A673 (cell line): ENCODE measurements around the gene LIN54. TPM values are rescaled to one million over a fixed set of nuclear protein-coding genes. Genes with fewer than 3 reads are reported as not detected.

ENCODE experiments used
- BruUV-seq: library from RNA; stranded (reverse); fragments of 400-500 nt; replicated peaks from 2 replicates; lab custom pipeline; 2021; lab: Mats Ljungman, UMichigan
- CTCF ChIA-PET: fragments of 300-600 bp; sonication (Branson Sonifier 250); formaldehyde crosslinking; loops from one replicate; lab custom pipeline; 2022; ENCODE audit warnings: antibody characterized with exemption; lab: Charles Lee
- POLR2A ChIA-PET: fragments of 300-600 bp; sonication (Branson Sonifier 250); formaldehyde crosslinking; loops from one replicate; lab custom pipeline; 2022; ENCODE audit warnings: antibody characterized with exemption; ENCODE audit not compliant: low non-redundant PET; lab: Charles Lee
- DNase-seq: peaks from one replicate; pipeline ENCODE4 v3.0.0-alpha.2; 2015; ENCODE audit warnings: low spot score
- H3K27ac ChIP-seq: fragments of 200-600 bp; sonication (generic); 2 replicates; pipeline ENCODE4 v1.5.1; 2016; ENCODE audit warnings: mixed run types, low read depth, mild to moderate bottlenecking, mixed read lengths, antibody characterized with exemption, low read length; ENCODE audit not compliant: poor library complexity, severe bottlenecking
- H3K27me3 ChIP-seq: fragments of 200-600 bp; sonication (generic); replicated peaks from 2 replicates; pipeline ENCODE4 v1.6.1; 2017; ENCODE audit warnings: mixed run types, low read depth, mild to moderate bottlenecking, mixed read lengths, antibody characterized with exemption, low read length; ENCODE audit not compliant: insufficient read depth, poor library complexity
- H3K36me3 ChIP-seq: fragments of 200-600 bp; sonication (generic); 2 replicates; pipeline ENCODE4 v1.6.1; 2016; ENCODE audit warnings: mixed run types, mild to moderate bottlenecking, mixed read lengths, antibody characterized with exemption, low read length; ENCODE audit not compliant: insufficient read depth, poor library complexity, severe bottlenecking
- H3K4me1 ChIP-seq: fragments of 200-600 bp; sonication (generic); 2 replicates; pipeline ENCODE4 v1.6.1; 2017; ENCODE audit warnings: mixed run types, mild to moderate bottlenecking, mixed read lengths, antibody characterized with exemption, low read length; ENCODE audit not compliant: insufficient read depth, poor library complexity, severe bottlenecking
- H3K4me3 ChIP-seq: fragments of 200-600 bp; sonication (generic); 2 replicates; pipeline ENCODE4 v1.5.1; 2016; ENCODE audit warnings: low read depth, mixed run types, mild to moderate bottlenecking, mixed read lengths, low read length; ENCODE audit not compliant: poor library complexity, severe bottlenecking
- H3K9me3 ChIP-seq: fragments of 200-600 bp; sonication (generic); 2 replicates; pipeline ENCODE4 v1.6.1; 2016; ENCODE audit warnings: mixed run types, low read depth, mild to moderate bottlenecking, mixed read lengths, antibody characterized with exemption, low read length; ENCODE audit not compliant: poor library complexity, severe bottlenecking
- CTCF ChIP-seq: fragments of 300-800, 200-600 bp; sonication (generic); conservative IDR thresholded peaks from 2 replicates; pipeline ENCODE4 v1.5.1; 2017; ENCODE audit warnings: low read depth, mild to moderate bottlenecking, antibody characterized with exemption, low read length, moderate library complexity, mixed read lengths
- EZH2 ChIP-seq: fragments of 200-600 bp; sonication (generic); IDR thresholded peaks from 2 replicates; pipeline ENCODE4 v1.6.1; 2017; ENCODE audit warnings: borderline replicate concordance, low read depth, mild to moderate bottlenecking, mixed read lengths, antibody characterized with exemption, low read length; ENCODE audit not compliant: poor library complexity, severe bottlenecking
- intact Hi-C: fragments of 100-400 bp; cut with micrococcal nuclease; formaldehyde crosslinking; loops from one replicate; pipeline ENCODE4 v1.10.0; 2022; ENCODE audit not compliant: unreplicated experiment
- total RNA-seq: library from RNA; stranded (reverse); gene quantifications from 2 replicates; pipeline ENCODE4 v1.2.3, GENCODE V29; 2021

The LIN54 gene
- total RNA-seq, 1 experiment from 2014 or later, result 16.0 TPM

DNA sequence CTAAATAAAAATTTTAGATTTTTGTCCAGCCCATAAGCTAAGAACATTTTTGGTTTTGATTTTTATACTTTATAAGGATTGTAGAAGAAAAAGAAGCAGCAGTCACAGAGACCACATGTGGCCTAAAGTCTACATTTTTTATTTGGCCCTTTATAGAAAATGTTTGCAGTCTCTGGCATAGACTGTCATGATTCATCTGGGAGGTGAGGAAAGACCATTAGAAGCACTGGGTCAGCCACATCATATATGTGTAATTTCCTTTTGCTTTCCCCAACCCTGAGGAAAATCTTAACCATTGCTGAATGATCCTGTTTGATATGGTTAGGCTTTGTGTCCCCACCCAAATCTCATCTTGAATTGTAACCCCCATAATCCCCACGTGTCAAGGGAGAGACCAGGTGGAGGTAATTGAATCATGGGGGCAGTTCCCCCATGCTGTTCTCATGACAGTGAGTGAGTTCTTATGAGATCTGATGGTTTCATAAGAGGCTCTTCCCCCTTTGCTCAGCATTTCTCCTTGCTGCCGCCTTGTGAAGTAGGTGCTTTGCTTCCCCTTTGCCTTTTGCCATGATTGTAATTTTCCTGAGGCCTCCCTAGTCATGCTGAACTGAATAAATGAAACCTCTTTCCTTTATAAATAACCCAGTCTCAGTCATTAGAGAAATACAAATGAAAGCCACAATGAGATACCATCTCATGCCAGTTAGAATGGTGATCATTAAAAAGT is 12.3 kb upstream of the LIN54 start:
- H3K9me3 ChIP-seq, result no peaks in the 10 kb centered on the region
- TF ChIP-seq CTCF (no peak), EZH2 (no peak)
- no peaks in the 10 kb centered on the region for H3K4me1 ChIP-seq
- intact Hi-C loops, result no loop called here
- DNase-seq, result no peak
- POLR2A ChIA-PET, result no interaction called here
- H3K27me3 ChIP-seq, result no peaks in the 10 kb centered on the region
- no peak overlapping the region for H3K27ac ChIP-seq
- H3K36me3 ChIP-seq, result no peaks in the 10 kb centered on the region
- no TSS peak for BruUV-seq
- no peak overlapping the region for H3K4me3 ChIP-seq
- CTCF ChIA-PET, result no interaction called here

DNA sequence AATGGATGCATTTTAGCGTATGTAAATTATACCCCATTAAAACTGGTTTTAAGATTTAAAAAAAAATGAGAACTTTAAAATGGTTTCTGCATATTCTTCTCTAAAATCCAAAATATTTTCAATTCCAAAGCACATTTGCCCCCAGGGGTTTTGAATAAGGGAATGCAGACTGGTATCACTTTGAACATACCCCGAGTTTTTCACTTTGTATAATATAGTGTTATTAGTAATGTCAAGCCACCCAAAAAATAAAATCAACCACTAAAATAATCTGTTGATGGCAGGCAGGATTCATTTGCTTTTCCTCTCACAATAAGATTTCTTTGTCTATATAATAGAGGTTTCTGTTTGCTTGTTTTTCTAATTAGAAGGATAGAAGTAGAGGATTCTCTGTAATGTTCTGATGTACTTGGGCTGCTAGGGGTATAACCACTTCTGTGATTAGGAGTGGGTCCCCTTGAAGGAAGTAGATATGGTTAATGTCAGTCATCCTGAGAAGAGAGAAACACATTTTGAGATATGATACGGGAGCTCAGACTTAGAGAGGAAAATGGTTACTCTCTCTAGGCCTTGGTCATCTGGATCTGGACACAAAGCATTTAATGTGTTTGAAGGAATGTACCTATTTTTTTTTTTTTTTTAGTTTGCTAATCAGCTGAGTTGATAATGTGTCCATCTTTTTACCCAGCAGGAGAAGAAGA is 9.3 kb upstream of the LIN54 start:
- intact Hi-C loops, result no loop called here
- Histone ChIP-seq H3K4me1 (no peaks in the 10 kb centered on the region), H3K4me3 (no peak overlapping the region), H3K36me3 (no peaks in the 10 kb centered on the region), H3K27ac (no peak overlapping the region), H3K9me3 (no peaks in the 10 kb centered on the region), H3K27me3 (no peaks in the 10 kb centered on the region)
- BruUV-seq, result no TSS peak
- POLR2A ChIA-PET, result no interaction called here
- CTCF ChIA-PET, result no interaction called here
- TF ChIP-seq CTCF (no peak), EZH2 (no peak)
- no peak for DNase-seq

DNA sequence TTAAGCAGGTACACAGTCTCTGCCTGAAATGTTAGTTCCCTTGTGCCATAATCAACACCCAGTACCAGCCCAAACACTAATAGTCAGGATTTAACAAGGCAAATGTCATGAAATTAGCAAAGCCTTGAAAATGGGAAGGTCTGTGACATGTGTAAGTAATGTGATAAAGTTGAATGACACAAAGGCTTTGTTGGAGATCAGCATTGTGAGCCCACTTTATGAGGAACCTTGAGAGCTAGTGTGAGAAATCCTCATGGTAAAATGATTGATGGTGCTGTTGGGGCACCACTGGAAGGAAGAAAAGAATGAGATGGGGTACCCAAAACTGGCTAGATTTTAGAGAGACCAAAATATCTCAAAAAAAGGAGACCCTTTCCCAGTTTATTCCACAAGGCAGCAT is 3.3 kb upstream of the LIN54 start:
- Histone ChIP-seq H3K4me1 (no peaks in the 10 kb centered on the region), H3K9me3 (no peaks in the 10 kb centered on the region), H3K27ac (no peak overlapping the region), H3K4me3 (peak overlapping the region; percentile 71), H3K27me3 (no peaks in the 10 kb centered on the region), H3K36me3 (no peaks in the 10 kb centered on the region)
- no TSS peak for BruUV-seq
- ChIA-PET POLR2A (no interaction called here), CTCF (no interaction called here)
- TF ChIP-seq CTCF (no peak), EZH2 (no peak)
- intact Hi-C loops, result loop anchor here (2.0 kb wide), 2 partner anchors 21 to 113 kb away; partner anchors contain the start of genes COPS4 and THAP9
- DNase-seq, result no peak
